HEK293 (cell line): ENCODE data around the gene THSD7A.

Source experiments
- CTCF ChIA-PET: fragments of 350-600 bp; formaldehyde crosslinking; extraction: SDS; loops from one replicate; lab custom pipeline; 2021; ENCODE audit warnings: antibody characterized with exemption; lab: Yijun Ruan, JAX
- POLR2A ChIA-PET: fragments of 300-600 bp; formaldehyde crosslinking; extraction: SDS; loops from one replicate; lab custom pipeline; 2020; ENCODE audit warnings: antibody characterized with exemption, inconsistent platforms; lab: Yijun Ruan, JAX
- H3K27ac ChIP-seq: fragments of 200-500 bp; sonication (Bioruptor generic); 2 replicates; pipeline ENCODE4 v1.5.1; 2014; ENCODE audit warnings: low read depth, low read length, control low read depth, inconsistent platforms; ENCODE audit errors: extremely low read depth
- H3K36me3 ChIP-seq, 2 experiments: fragments of 200-500 bp in 1 of 2; sonication (Bioruptor generic) in 1 of 2; 1 replicate in 1 of 2; 2 replicates in 1 of 2; pipeline ENCODE4 v1.5.1; 2014 to 2017; ENCODE audit warnings: inconsistent platforms in 2 of 2, low read length in 2 of 2; ENCODE audit not compliant: control insufficient read depth in 2 of 2, insufficient read depth in 1 of 2
- H3K4me1 ChIP-seq: fragments of 200-500 bp; sonication (Bioruptor generic); 2 replicates; pipeline ENCODE4 v1.5.1; 2014; ENCODE audit warnings: mild to moderate bottlenecking, low read length, inconsistent platforms; ENCODE audit not compliant: control insufficient read depth, insufficient read depth
- H3K4me3 ChIP-seq: 2 replicates; pipeline ENCODE4 v1.5.1; 2011; ENCODE audit warnings: low read depth, mild to moderate bottlenecking, control low read depth, low read length, moderate library complexity
- H3K9me3 ChIP-seq: fragments of 200-500 bp; sonication (Bioruptor generic); 2 replicates; pipeline ENCODE4 v1.5.1; 2014; ENCODE audit warnings: low read depth, low read length, inconsistent platforms; ENCODE audit not compliant: control insufficient read depth, insufficient read depth
- SP3 ChIP-seq: fragments of 450-650 bp; formaldehyde crosslinking; IDR thresholded peaks from 2 replicates; pipeline ENCODE4 v1.5.1; 2016; ENCODE audit warnings: missing biosample characterization, missing genetic modification characterization
- YY1 ChIP-seq: fragments of 450-650 bp; formaldehyde crosslinking; IDR thresholded peaks from 2 replicates; pipeline ENCODE4 v1.5.1; 2018; ENCODE audit warnings: missing biosample characterization, missing genetic modification characterization
- ZFHX2 ChIP-seq: fragments of 450-650 bp; formaldehyde crosslinking; conservative IDR thresholded peaks from 2 replicates; pipeline ENCODE4 v1.5.1; 2016; ENCODE audit warnings: missing biosample characterization, missing genetic modification characterization
- ZNF10 ChIP-seq: fragments of 450-650 bp; formaldehyde crosslinking; IDR thresholded peaks from 2 replicates; pipeline ENCODE4 v1.5.1; 2017; ENCODE audit warnings: missing biosample characterization, missing genetic modification characterization
- ZNF121 ChIP-seq: fragments of 450-650 bp; formaldehyde crosslinking; IDR thresholded peaks from 2 replicates; pipeline ENCODE4 v1.5.1; 2016; ENCODE audit warnings: missing biosample characterization, missing genetic modification characterization
- ZNF133 ChIP-seq: fragments of 450-650 bp; formaldehyde crosslinking; IDR thresholded peaks from 2 replicates; pipeline ENCODE4 v1.5.1; 2016; ENCODE audit warnings: missing biosample characterization, missing genetic modification characterization
- ZNF140 ChIP-seq: fragments of 450-650 bp; formaldehyde crosslinking; IDR thresholded peaks from 2 replicates; pipeline ENCODE4 v1.5.1; 2016; ENCODE audit warnings: missing biosample characterization, missing genetic modification characterization
- ZNF175 ChIP-seq: fragments of 450-650 bp; formaldehyde crosslinking; IDR thresholded peaks from 2 replicates; pipeline ENCODE4 v1.5.1; 2016; ENCODE audit warnings: missing biosample characterization, missing genetic modification characterization
- ZNF19 ChIP-seq: fragments of 450-650 bp; formaldehyde crosslinking; IDR thresholded peaks from 2 replicates; pipeline ENCODE4; 2016; ENCODE audit warnings: missing biosample characterization, missing genetic modification characterization, low read depth
- ZNF416 ChIP-seq: fragments of 450-650 bp; formaldehyde crosslinking; IDR thresholded peaks from 2 replicates; pipeline ENCODE4 v1.5.1; 2016; ENCODE audit warnings: missing biosample characterization, missing genetic modification characterization
- ZNF423 ChIP-seq: fragments of 450-650 bp; formaldehyde crosslinking; IDR thresholded peaks from 2 replicates; pipeline ENCODE4 v1.5.1; 2016; ENCODE audit warnings: missing biosample characterization, missing genetic modification characterization
- ZNF426 ChIP-seq: fragments of 450-650 bp; formaldehyde crosslinking; IDR thresholded peaks from 2 replicates; pipeline ENCODE4 v1.5.1; 2017; ENCODE audit warnings: missing biosample characterization, missing genetic modification characterization, mild to moderate bottlenecking, inconsistent platforms, moderate library complexity
- ZNF544 ChIP-seq: fragments of 450-650 bp; formaldehyde crosslinking; IDR thresholded peaks from 2 replicates; pipeline ENCODE4 v1.5.0; 2017; ENCODE audit warnings: missing biosample characterization, missing genetic modification characterization
- ZNF610 ChIP-seq: fragments of 450-650 bp; formaldehyde crosslinking; IDR thresholded peaks from 2 replicates; pipeline ENCODE4 v1.5.1; 2016; ENCODE audit warnings: missing biosample characterization, missing genetic modification characterization, borderline replicate concordance
- ZNF837 ChIP-seq: fragments of 450-650 bp; formaldehyde crosslinking; IDR thresholded peaks from 2 replicates; pipeline ENCODE4 v1.5.1; 2016; ENCODE audit warnings: missing biosample characterization, missing genetic modification characterization
- TF ChIP-seq, protein P1 (sequence below): fragments of 450-650 bp; formaldehyde crosslinking; IDR thresholded peaks from 2 replicates; pipeline ENCODE4 v1.5.1; 2016; ENCODE audit warnings: missing biosample characterization, missing genetic modification characterization
- TF ChIP-seq, protein P2 (sequence below): fragments of 450-650 bp; formaldehyde crosslinking; IDR thresholded peaks from 2 replicates; pipeline ENCODE4 v1.5.1; 2017; ENCODE audit warnings: missing biosample characterization, missing genetic modification characterization
- TF ChIP-seq, protein P3 (sequence below): fragments of 450-650 bp; IDR thresholded peaks from 2 replicates; pipeline ENCODE4 v1.5.1; 2018; ENCODE audit warnings: missing biosample characterization, missing genetic modification characterization

Gene THSD7A

DNA sequence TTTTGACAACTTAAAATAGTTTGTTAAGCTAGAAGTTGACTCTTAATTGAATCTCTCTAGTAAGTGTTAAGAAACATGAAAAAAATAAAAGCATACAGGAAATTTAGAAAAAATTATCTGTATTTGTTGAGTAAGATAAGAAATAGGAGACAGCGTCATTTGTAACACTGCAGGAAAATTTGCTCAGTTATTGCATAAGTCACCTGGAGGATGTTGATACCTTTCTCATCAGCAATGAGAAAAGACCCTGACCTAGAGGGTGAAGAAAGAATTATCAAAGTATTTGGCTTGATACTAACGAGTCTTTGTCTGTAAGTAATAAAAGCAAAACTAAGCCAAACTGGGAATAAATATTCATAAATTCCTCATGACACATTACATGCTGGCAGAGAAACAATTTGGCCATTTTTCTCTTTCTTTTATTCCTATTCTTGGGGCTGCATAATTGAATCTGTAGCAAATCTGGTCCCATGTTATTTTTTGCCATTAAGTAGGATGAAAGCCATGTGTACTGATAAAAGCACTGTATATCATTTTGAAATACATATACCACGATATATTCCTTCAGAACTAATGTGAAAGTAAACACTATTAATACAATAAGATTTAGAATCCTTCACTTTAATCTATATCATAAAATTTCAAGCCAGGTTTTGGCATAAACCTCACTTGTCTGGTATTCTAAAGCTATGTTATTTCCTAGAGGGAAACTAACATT lies 362.8 kb downstream of the THSD7A start:
- H3K4me3 ChIP-seq, result no peak overlapping the region
- TF ChIP-seq ZNF416 (tag by site-specific recombination) (no peak), ZNF610 (tag by site-specific recombination) (no peak), ZNF133 (tag by site-specific recombination) (no peak), ZNF140 (tag by site-specific recombination) (no peak), ZNF423 (tag by site-specific recombination) (no peak), ZNF19 (tag by site-specific recombination) (no peak)
- TF ChIP-seq, protein P1, sequence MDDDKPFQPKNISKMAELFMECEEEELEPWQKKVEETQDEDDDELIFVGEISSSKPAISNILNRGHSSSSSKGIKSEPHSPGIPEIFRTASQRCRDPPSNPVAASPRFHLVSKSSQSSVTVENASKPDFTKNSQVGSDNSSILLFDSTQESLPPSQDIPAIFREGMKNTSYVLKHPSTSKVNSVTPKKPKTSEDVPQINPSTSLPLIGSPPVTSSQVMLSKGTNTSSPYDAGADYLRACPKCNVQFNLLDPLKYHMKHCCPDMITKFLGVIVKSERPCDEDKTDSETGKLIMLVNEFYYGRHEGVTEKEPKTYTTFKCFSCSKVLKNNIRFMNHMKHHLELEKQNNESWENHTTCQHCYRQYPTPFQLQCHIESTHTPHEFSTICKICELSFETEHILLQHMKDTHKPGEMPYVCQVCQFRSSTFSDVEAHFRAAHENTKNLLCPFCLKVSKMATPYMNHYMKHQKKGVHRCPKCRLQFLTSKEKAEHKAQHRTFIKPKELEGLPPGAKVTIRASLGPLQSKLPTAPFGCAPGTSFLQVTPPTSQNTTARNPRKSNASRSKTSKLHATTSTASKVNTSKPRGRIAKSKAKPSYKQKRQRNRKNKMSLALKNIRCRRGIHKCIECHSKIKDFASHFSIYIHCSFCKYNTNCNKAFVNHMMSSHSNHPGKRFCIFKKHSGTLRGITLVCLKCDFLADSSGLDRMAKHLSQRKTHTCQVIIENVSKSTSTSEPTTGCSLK (tag by site-specific recombination), result no peak
- H3K9me3 ChIP-seq, result no peaks in the 10 kb centered on the region
- ChIA-PET CTCF (interaction anchor here (0.8 kb wide), 1 partner anchor 42 kb away, joined by 7 read pairs; no protein-coding TSS in a partner anchor), POLR2A (no interaction called here)
- no peak overlapping the region for H3K27ac ChIP-seq
- H3K36me3 ChIP-seq, result no peaks in the 10 kb centered on the region
- H3K4me1 ChIP-seq, result no peaks in the 10 kb centered on the region; the same call in 1 of the 2 replicates

DNA sequence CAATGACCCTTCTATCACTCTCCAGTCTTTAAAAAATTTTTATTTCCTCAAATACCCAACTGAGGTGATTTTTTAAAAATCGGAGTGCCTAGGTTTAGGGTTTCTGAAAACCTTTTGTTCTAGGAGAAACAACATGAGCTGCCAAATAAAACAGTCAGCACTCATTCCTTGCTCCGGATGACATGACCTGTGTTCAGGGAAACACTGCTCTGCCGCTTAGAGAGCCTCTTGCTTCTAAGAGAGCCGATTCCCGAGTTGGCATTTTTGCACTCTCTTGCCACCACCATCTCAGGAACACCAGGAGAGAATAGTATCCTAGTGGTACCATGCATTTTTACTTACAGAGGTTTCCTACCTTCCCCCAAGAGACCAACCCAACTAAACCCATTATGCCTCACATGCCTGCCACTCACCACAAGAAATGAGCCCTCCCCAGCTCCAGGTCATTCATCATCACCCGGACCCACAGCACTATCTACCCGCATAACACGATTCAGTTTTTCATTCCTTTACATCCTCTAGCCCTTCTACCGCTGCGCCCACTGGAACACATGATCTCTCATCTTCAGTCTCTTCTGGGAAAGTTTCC lies 365.4 kb downstream of the THSD7A start:
- Histone ChIP-seq H3K4me3 (no peak overlapping the region), H3K36me3 (no peaks in the 10 kb centered on the region), H3K9me3 (no peaks in the 10 kb centered on the region), H3K4me1 (no peaks in the 10 kb centered on the region; the same call in 1 of the 2 replicates), H3K27ac (no peak overlapping the region)
- TF ChIP-seq ZNF121 (tag by site-specific recombination) (no peak), ZNF175 (no peak), ZNF837 (tag by site-specific recombination) (no peak), ZFHX2 (tag by site-specific recombination) (no peak), ZNF544 (tag by site-specific recombination) (no peak), ZNF426 (no peak), YY1 (tag by site-specific recombination) (no peak), ZNF10 (tag by site-specific recombination) (no peak), SP3 (tag by site-specific recombination) (no peak), ZNF416 (tag by site-specific recombination) (no peak)
- TF ChIP-seq, protein P2, sequence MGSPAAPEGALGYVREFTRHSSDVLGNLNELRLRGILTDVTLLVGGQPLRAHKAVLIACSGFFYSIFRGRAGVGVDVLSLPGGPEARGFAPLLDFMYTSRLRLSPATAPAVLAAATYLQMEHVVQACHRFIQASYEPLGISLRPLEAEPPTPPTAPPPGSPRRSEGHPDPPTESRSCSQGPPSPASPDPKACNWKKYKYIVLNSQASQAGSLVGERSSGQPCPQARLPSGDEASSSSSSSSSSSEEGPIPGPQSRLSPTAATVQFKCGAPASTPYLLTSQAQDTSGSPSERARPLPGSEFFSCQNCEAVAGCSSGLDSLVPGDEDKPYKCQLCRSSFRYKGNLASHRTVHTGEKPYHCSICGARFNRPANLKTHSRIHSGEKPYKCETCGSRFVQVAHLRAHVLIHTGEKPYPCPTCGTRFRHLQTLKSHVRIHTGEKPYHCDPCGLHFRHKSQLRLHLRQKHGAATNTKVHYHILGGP (tag by site-specific recombination), result no peak
- TF ChIP-seq, protein P3, sequence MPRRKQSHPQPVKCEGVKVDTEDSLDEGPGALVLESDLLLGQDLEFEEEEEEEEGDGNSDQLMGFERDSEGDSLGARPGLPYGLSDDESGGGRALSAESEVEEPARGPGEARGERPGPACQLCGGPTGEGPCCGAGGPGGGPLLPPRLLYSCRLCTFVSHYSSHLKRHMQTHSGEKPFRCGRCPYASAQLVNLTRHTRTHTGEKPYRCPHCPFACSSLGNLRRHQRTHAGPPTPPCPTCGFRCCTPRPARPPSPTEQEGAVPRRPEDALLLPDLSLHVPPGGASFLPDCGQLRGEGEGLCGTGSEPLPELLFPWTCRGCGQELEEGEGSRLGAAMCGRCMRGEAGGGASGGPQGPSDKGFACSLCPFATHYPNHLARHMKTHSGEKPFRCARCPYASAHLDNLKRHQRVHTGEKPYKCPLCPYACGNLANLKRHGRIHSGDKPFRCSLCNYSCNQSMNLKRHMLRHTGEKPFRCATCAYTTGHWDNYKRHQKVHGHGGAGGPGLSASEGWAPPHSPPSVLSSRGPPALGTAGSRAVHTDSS (tag by site-specific recombination), result no peak
- CTCF ChIA-PET, result no interaction called here
- POLR2A ChIA-PET, result no interaction called here
